22Rv1 (cell line): ENCODE data around the gene IL1F10.

Experiments used
- H3K27ac ChIP-seq: fragments of 450-650 bp; 2 replicates; pipeline ENCODE4 v1.5.1; 2017
- CTCF ChIP-seq: fragments of 450-650 bp; IDR thresholded peaks from 2 replicates; pipeline ENCODE4 v1.5.1; 2017; ENCODE audit warnings: mild to moderate bottlenecking
- ZFX ChIP-seq: fragments of 450-650 bp; IDR thresholded peaks from 2 replicates; pipeline ENCODE4 v1.6.1; 2017; ENCODE audit warnings: antibody characterized with exemption, borderline replicate concordance

IL1F10 gene

GRCh38 chr2:113058411-113058994, 9.3 kb upstream of the IL1F10 start:
- TF ChIP-seq CTCF (no peak), ZFX (no peak)
- H3K27ac ChIP-seq: no peak overlapping the region

GRCh38 chr2:113058998-113059960, 8.5 kb upstream of the IL1F10 start, which contains the start of gene IL36RN:
Gene IL36RN (plus strand): TSS chr2:113059198. CDS start chr2:113059439, 241 bp downstream.
- H3K27ac ChIP-seq: no peak within 1 kb of the TSS
- TF ChIP-seq CTCF (no peak), ZFX (no peak)

- TF ChIP-seq CTCF: no peak
- TF ChIP-seq ZFX: no peak
- H3K27ac ChIP-seq: no peak overlapping the region
Observed at GRCh38 chr2:113060396-113060795, 7.4 kb upstream of the IL1F10 start.

GRCh38 chr2:113060796-113061195, 7.0 kb upstream of the IL1F10 start:
- no peak overlapping the region for H3K27ac ChIP-seq
- no peak for TF ChIP-seq CTCF
- TF ChIP-seq ZFX: no peak

GRCh38 chr2:113061241-113061640, 6.5 kb upstream of the IL1F10 start:
- no peak overlapping the region for H3K27ac ChIP-seq
- TF ChIP-seq ZFX (no peak), CTCF (no peak)

GRCh38 chr2:113061896-113062770, 5.6 kb upstream of the IL1F10 start:
- TF ChIP-seq ZFX (no peak), CTCF (no peak)
- H3K27ac ChIP-seq: no peak overlapping the region
